ENCODE results near the gene OPRM1. TPM values are rescaled to one million over a fixed set of nuclear protein-coding genes. Genes with fewer than 3 reads are reported as not detected.

Gene OPRM1
- total and polyA plus RNA-seq, 2 donors (not counting 1 experiment from before 2014, with no cell fraction given) = not detected

GRCh38 chr6:154230393-154230792 is 191.4 kb downstream of the OPRM1 start:
- DNase-seq (no peak), ATAC-seq (ENCODE audit: low read depth) (no peak)
- H3K9ac ChIP-seq (ENCODE audit: low read length) = no peak overlapping the region
- no CpG with 5 or more reads among the region's 3 CpGs for WGBS (ENCODE audit: insufficient coverage)
- CTCF ChIA-PET = no interaction called here
- H3K4me3 Mint-ChIP-seq = no peak overlapping the region
- TF ChIP-seq CTCF (IDR thresholded peaks at IDR 0.05) = no peak
- peaks cover 15% of the 10 kb centered on the region for H3K4me1 Mint-ChIP-seq
- intact Hi-C loops (cut with micrococcal nuclease) = no loop called here
- no peak overlapping the region for H3K27ac ChIP-seq (ENCODE audit: low read length in 2 of 2)
- no peaks in the 10 kb centered on the region for H3K27me3 Mint-ChIP-seq
- H4K20me1 ChIP-seq (ENCODE audit: control insufficient read depth, insufficient read depth, low read length, poor library complexity, severe bottlenecking) = no peaks in the 10 kb centered on the region
- H3K27ac Mint-ChIP-seq = no peak overlapping the region
- H3K9me3 Mint-ChIP-seq (ENCODE audit: insufficient read depth) = no peaks in the 10 kb centered on the region
- no peak overlapping the region for H3K4me2 ChIP-seq (replicated peaks; ENCODE audit: low read depth, low read length, poor library complexity, severe bottlenecking)
- no peak overlapping the region for H2AFZ ChIP-seq (ENCODE audit: insufficient read depth, low read depth, low read length, poor library complexity, severe bottlenecking)
- no peaks in the 10 kb centered on the region for H3K79me2 ChIP-seq (ENCODE audit: control insufficient read depth, insufficient read depth, low read length)
- no peaks in the 10 kb centered on the region for H3K36me3 ChIP-seq (replicated peaks in 1 of 2; ENCODE audit: control extremely low read depth in 1 of 2, control insufficient read depth in 1 of 2, extremely low read depth in 1 of 2, insufficient read depth in 2 of 2, low read length in 1 of 2)
- H3K27me3 ChIP-seq (replicated peaks in 1 of 4; ENCODE audit: control extremely low read depth in 1 of 4, control insufficient read depth in 3 of 4, insufficient read depth in 4 of 4, low read length in 3 of 4) = no peaks in the 10 kb centered on the region
- H3K4me3 ChIP-seq (ENCODE audit: control extremely low read depth in 1 of 5, extremely low read depth in 1 of 5, insufficient read depth in 1 of 5, low read depth in 2 of 5, low read length in 4 of 5) = no peak overlapping the region
- peaks cover 0 to 10% of the 10 kb centered on the region in 2 donors for H3K4me1 ChIP-seq (ENCODE audit: control insufficient read depth in 2 of 2, insufficient read depth in 2 of 2, low read length in 2 of 2)
- POLR2A ChIA-PET = no interaction called here
- H3K9me3 ChIP-seq (ENCODE audit: control extremely low read depth in 1 of 3, control insufficient read depth in 2 of 3, insufficient read depth in 1 of 3, low read length in 2 of 3) = no peaks in the 10 kb centered on the region

- Histone ChIP-seq H3K36me3 (replicated peaks in 1 of 2; ENCODE audit: control extremely low read depth in 1 of 2, control insufficient read depth in 1 of 2, extremely low read depth in 1 of 2, insufficient read depth in 2 of 2, low read length in 1 of 2) (no peaks in the 10 kb centered on the region), H3K9ac (ENCODE audit: low read length) (no peak overlapping the region), H3K79me2 (ENCODE audit: control insufficient read depth, insufficient read depth, low read length) (no peaks in the 10 kb centered on the region), H4K20me1 (ENCODE audit: control insufficient read depth, insufficient read depth, low read length, poor library complexity, severe bottlenecking) (no peaks in the 10 kb centered on the region), H3K27me3 (replicated peaks in 1 of 4; ENCODE audit: control extremely low read depth in 1 of 4, control insufficient read depth in 3 of 4, insufficient read depth in 4 of 4, low read length in 3 of 4) (no peaks in the 10 kb centered on the region), H3K4me2 (replicated peaks; ENCODE audit: low read depth, low read length, poor library complexity, severe bottlenecking) (no peak overlapping the region), H3K4me1 (ENCODE audit: control insufficient read depth in 2 of 2, insufficient read depth in 2 of 2, low read length in 2 of 2) (peaks cover 0 to 10% of the 10 kb centered on the region in 2 donors), H2AFZ (ENCODE audit: insufficient read depth, low read depth, low read length, poor library complexity, severe bottlenecking) (no peak overlapping the region), H3K4me3 (ENCODE audit: control extremely low read depth in 1 of 5, extremely low read depth in 1 of 5, insufficient read depth in 1 of 5, low read depth in 2 of 5, low read length in 4 of 5) (no peak overlapping the region), H3K9me3 (ENCODE audit: control extremely low read depth in 1 of 3, control insufficient read depth in 2 of 3, insufficient read depth in 1 of 3, low read length in 2 of 3) (no peaks in the 10 kb centered on the region), H3K27ac (ENCODE audit: low read length in 2 of 2) (no peak overlapping the region)
- CTCF ChIA-PET = no interaction called here
- H3K4me3 Mint-ChIP-seq = no peak overlapping the region
- no peak for ATAC-seq (ENCODE audit: low read depth)
- TF ChIP-seq CTCF (IDR thresholded peaks at IDR 0.05) (no peak), EZH2 (IDR thresholded peaks at IDR 0.05; ENCODE audit: borderline replicate concordance, insufficient read depth, low read depth, low read length, poor library complexity, severe bottlenecking) (no peak)
- intact Hi-C loops (cut with micrococcal nuclease) = no loop called here
- no peaks in the 10 kb centered on the region for H3K9me3 Mint-ChIP-seq (ENCODE audit: insufficient read depth)
- H3K27ac Mint-ChIP-seq = no peak overlapping the region
- H3K27me3 Mint-ChIP-seq = no peaks in the 10 kb centered on the region
- 88% methylated on average over 1 of the region's 5 CpGs for WGBS (ENCODE audit: insufficient coverage)
- DNase-seq = no peak
- peaks cover 15% of the 10 kb centered on the region for H3K4me1 Mint-ChIP-seq
- POLR2A ChIA-PET = no interaction called here
Measured at GRCh38 chr6:154230910-154231595, 192.0 kb downstream of the OPRM1 start.
